ENCODE data around the gene GJB2. TPM values are rescaled to one million over a fixed set of nuclear protein-coding genes. Genes with fewer than 3 reads are reported as not detected.

GJB2 gene
- polyA plus RNA-seq, 1 donor (not counting 4 experiments of a cell fraction or from before 2014, with no cell fraction given) = 374 TPM

- no peaks in the 10 kb centered on the region for H3K9me3 ChIP-seq (ENCODE audit: control insufficient read depth, low read depth, low read length)
- dilution Hi-C loops (cut with MboI; ENCODE audit: extremely low pct_ligation_motif_present, low sequenced_read_pairs) = loop anchor here (25.0 kb wide), 2 partner anchors 190 to 290 kb away; no protein-coding TSS in a partner anchor
- no peaks in the 10 kb centered on the region for H3K9me1 ChIP-seq (ENCODE audit: control insufficient read depth, extremely low read depth, insufficient read depth, low read length)
- no peaks in the 10 kb centered on the region for H4K20me1 ChIP-seq (ENCODE audit: control insufficient read depth, extremely low read depth, insufficient read depth, low read length)
- H3K4me1 ChIP-seq (ENCODE audit: control insufficient read depth, extremely low read depth, insufficient read depth, low read length) = peaks cover 45% of the 10 kb centered on the region
- H3K4me2 ChIP-seq (ENCODE audit: control insufficient read depth, extremely low read depth, insufficient read depth, low read depth, low read length) = peak overlapping the region; percentile 7
- no peak overlapping the region for H3K4me3 ChIP-seq (ENCODE audit: control insufficient read depth in 2 of 3, extremely low read depth in 1 of 3, insufficient read depth in 2 of 3, low read depth in 1 of 3, low read length in 3 of 3)
- no peak overlapping the region for H2AFZ ChIP-seq (ENCODE audit: control insufficient read depth, low read length)
- H3K9ac ChIP-seq (ENCODE audit: control insufficient read depth, extremely low read depth, insufficient read depth, low read length) = no peak overlapping the region
- H3K79me2 ChIP-seq (ENCODE audit: control insufficient read depth, insufficient read depth, low read length) = no peaks in the 10 kb centered on the region
- DNase-seq (ENCODE audit: low read depth, low spot score) (no peak), FAIRE-seq (peak; percentile 77)
- no peak overlapping the region for H3K27ac ChIP-seq (ENCODE audit: control insufficient read depth, insufficient read depth, low read length)
- TF ChIP-seq EZH2 (IDR thresholded peaks at IDR 0.05; ENCODE audit: low read length) (no peak), CTCF (optimal IDR thresholded peaks at IDR 0.05 in 1 of 3, IDR thresholded peaks at IDR 0.05 in 1 of 3, conservative IDR thresholded peaks at IDR 0.05 in 1 of 3; ENCODE audit: extremely low read depth in 1 of 3, insufficient read depth in 2 of 3, low read length in 3 of 3) (peak; percentile 66 to 69 (median 68))
- no peaks in the 10 kb centered on the region for H3K27me3 ChIP-seq (ENCODE audit: control insufficient read depth, extremely low read depth, insufficient read depth, low read length)
- H3K36me3 ChIP-seq (ENCODE audit: control insufficient read depth in 2 of 2, extremely low read depth in 1 of 2, insufficient read depth in 2 of 2, low read length in 2 of 2) = no peaks in the 10 kb centered on the region
Observed at GRCh38 chr13:20197361-20197834, 4.7 kb upstream of the GJB2 start.

GRCh38 chr13:20195801-20196200 is 3.1 kb upstream of the GJB2 start:
- DNase-seq (ENCODE audit: low read depth, low spot score) = no peak
- Histone ChIP-seq H2AFZ (ENCODE audit: control insufficient read depth, low read length) (no peak overlapping the region), H3K27me3 (ENCODE audit: control insufficient read depth, extremely low read depth, insufficient read depth, low read length) (no peaks in the 10 kb centered on the region), H3K27ac (ENCODE audit: control insufficient read depth, insufficient read depth, low read length) (no peak overlapping the region), H3K9me1 (ENCODE audit: control insufficient read depth, extremely low read depth, insufficient read depth, low read length) (no peaks in the 10 kb centered on the region), H3K79me2 (ENCODE audit: control insufficient read depth, insufficient read depth, low read length) (peaks cover 7% of the 10 kb centered on the region), H3K4me3 (ENCODE audit: control insufficient read depth in 2 of 3, extremely low read depth in 1 of 3, insufficient read depth in 2 of 3, low read depth in 1 of 3, low read length in 3 of 3) (no peak overlapping the region), H3K9ac (ENCODE audit: control insufficient read depth, extremely low read depth, insufficient read depth, low read length) (no peak overlapping the region), H4K20me1 (ENCODE audit: control insufficient read depth, extremely low read depth, insufficient read depth, low read length) (no peaks in the 10 kb centered on the region), H3K4me1 (ENCODE audit: control insufficient read depth, extremely low read depth, insufficient read depth, low read length) (peaks cover 56% of the 10 kb centered on the region), H3K9me3 (ENCODE audit: control insufficient read depth, low read depth, low read length) (no peaks in the 10 kb centered on the region), H3K4me2 (ENCODE audit: control insufficient read depth, extremely low read depth, insufficient read depth, low read depth, low read length) (peak overlapping the region; percentile 36), H3K36me3 (ENCODE audit: control insufficient read depth in 2 of 2, extremely low read depth in 1 of 2, insufficient read depth in 2 of 2, low read length in 2 of 2) (no peaks in the 10 kb centered on the region)
- peak; percentile 20 for FAIRE-seq
- TF ChIP-seq CTCF (optimal IDR thresholded peaks at IDR 0.05 in 1 of 3, IDR thresholded peaks at IDR 0.05 in 1 of 3, conservative IDR thresholded peaks at IDR 0.05 in 1 of 3; ENCODE audit: extremely low read depth in 1 of 3, insufficient read depth in 2 of 3, low read length in 3 of 3) (no peak), EZH2 (IDR thresholded peaks at IDR 0.05; ENCODE audit: low read length) (no peak)
- dilution Hi-C loops (cut with MboI; ENCODE audit: extremely low pct_ligation_motif_present, low sequenced_read_pairs) = loop anchor here (25.0 kb wide), 2 partner anchors 192 to 292 kb away; no protein-coding TSS in a partner anchor
